ENCODE measurements around the gene ZMYND8.

Gene ZMYND8

DNA sequence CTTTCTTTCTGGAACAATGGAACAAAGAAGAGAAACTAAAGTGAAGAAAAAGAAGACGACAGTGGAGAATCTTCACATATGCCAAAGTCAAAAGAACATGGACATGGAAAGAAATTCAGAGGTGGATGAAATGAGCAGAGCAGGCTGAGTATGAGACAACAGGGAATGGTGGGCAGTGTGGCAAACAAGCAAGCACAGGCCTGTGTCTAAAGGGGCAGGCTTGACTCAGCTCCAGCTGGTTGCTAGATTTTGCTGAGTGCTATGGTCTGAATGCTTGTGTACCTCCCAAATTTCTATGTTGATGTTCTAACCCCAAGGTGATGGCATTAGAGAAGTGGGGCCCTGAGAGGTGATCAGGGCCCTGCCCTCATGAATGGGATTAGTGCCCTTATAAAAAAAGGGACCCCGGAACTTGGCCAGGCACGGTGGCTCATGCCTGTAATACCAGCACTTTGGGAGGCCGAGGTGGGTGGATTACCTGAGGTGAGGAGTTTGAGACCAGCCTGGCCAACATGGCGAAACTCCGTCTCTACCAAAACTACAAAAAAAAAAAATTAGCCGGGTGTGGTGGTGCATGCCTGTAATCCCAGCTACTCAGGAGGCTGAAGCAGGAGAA, 49.6 kb downstream of the ZMYND8 start:
- no peak for TF ChIP-seq ZFX (IDR thresholded peaks at IDR 0.05)
- TF ChIP-seq CTCF (conservative IDR thresholded peaks at IDR 0.05) = no peak
- no peak overlapping the region for H3K27ac ChIP-seq

DNA sequence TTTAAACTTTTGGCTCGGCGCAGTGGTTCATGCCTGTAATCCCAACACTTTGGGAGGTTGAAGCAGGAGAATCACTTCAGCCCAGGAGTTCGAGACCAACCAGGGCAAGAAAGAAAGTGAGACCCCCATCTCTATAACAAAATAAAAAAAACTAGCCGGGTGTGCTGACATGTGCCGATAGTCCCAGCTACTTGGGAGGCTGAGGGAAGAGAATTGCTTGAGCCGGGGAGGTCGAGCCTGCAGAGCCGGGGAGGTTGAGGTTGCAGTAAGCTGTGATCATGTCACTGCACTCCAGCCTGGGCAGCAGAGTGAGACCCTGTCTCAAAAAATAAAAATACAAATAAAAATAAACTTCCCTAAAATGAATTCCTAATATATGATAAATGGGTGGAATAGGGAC, 50.4 kb downstream of the ZMYND8 start:
- TF ChIP-seq ZFX (IDR thresholded peaks at IDR 0.05) (no peak), CTCF (conservative IDR thresholded peaks at IDR 0.05) (no peak)
- H3K27ac ChIP-seq = no peak overlapping the region

DNA sequence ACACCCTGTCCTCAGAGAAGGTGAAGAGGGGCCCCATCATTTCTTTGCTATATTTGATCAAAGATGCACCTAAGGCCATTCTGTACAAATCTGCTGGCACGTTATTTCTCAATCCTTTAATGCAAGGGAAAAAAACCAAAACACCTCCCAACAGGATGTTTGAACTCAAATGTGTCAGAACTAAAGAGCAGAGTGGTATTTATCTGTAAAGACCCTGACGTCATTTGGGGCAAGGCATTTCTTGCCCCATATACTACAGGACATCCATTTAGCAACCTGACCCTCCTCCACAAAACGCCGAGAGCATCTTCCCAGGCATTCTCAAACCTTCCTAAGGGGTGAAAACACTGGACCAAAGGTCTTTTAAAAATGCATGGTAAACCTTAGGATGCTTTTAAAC, 50.8 kb downstream of the ZMYND8 start:
- H3K27ac ChIP-seq = no peak overlapping the region

GRCh38 chr20:47304287-47304686, 52.2 kb downstream of the ZMYND8 start:
- peak overlapping the region; percentile 61 for H3K27ac ChIP-seq
- no peak for TF ChIP-seq CTCF (conservative IDR thresholded peaks at IDR 0.05)
- no peak for TF ChIP-seq ZFX (IDR thresholded peaks at IDR 0.05)

More for the DNA sequence above, 50.8 kb downstream of the ZMYND8 start:
- TF ChIP-seq CTCF (conservative IDR thresholded peaks at IDR 0.05) (no peak), ZFX (IDR thresholded peaks at IDR 0.05) (no peak)

DNA sequence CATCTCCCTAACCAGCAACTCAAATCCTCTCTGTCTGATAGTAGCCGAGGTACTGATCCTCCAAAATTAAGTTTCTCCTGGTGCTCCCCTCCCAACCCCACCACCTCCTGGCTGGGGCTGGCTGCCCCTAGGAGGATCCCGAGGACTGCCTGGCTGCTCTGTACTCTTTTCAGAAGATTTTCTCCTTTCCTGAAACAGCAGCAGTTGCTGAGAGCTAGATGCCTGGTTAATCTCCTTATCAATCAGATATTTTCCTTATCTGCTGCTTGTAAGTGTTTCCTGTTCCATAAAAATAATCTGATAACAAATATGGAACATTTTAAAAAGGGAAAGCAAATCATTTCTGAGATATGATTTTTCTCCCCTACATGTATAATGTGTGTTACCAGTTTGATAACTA, 52.8 kb downstream of the ZMYND8 start:
- H3K27ac ChIP-seq = peak overlapping the region; percentile 79
- TF ChIP-seq CTCF (conservative IDR thresholded peaks at IDR 0.05) (no peak), ZFX (IDR thresholded peaks at IDR 0.05) (no peak)

DNA sequence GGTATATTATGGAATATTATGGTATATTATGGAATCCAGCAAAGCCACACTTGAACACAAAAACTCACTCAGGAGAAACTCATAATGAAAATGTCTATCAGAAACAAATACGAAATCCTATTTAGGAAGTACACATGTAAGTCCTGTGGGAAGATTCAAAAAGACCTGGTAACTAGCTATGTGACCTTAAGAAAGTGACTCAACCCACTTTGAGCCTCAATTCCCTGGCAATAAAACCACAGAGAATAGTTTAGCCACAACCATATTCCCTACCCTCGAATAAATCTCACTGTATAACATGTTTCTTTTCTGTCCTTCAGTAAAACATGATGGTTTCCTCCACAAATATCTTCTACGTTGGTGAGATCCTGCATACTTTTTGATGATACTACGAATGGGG, 56.4 kb downstream of the ZMYND8 start:
- no peak overlapping the region for H3K27ac ChIP-seq
- no peak for TF ChIP-seq CTCF (conservative IDR thresholded peaks at IDR 0.05)
- TF ChIP-seq ZFX (IDR thresholded peaks at IDR 0.05) = no peak

DNA sequence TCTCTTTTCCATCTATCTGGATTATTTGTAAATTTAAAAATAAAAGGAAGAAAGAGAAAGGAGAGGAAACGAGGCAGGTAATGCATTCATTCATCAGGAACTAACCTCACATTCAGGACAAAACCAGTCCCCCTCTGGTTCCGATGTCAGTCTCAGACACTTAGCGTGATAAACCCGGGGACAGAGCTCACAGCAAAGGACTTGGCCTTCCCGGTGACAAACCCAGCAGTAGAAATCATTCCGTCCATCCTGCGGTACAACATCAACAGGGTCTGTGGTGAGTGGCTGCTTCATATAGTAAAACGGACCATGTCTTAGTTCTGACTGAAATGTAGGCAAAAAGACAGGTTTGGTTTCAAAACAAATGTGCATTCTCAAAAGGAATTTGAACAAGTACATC, 57.9 kb downstream of the ZMYND8 start:
- TF ChIP-seq CTCF (conservative IDR thresholded peaks at IDR 0.05) (no peak), ZFX (IDR thresholded peaks at IDR 0.05) (no peak)
- H3K27ac ChIP-seq = no peak overlapping the region
